Activated CD4-positive, alpha-beta T cell treated with anti-CD3 and anti-CD28 coated beads, Interleukin-2, amount 50 U/mL, for 16 hours (primary cell): Measurements from ENCODE around the gene PHF12.
A peak's percentile ranks its signal among the peaks of the same experiment; 100 is the strongest.
"Not testable (repeated sequence)": the region's sequence is repeated elsewhere in the genome, so short reads cannot be mapped to it uniquely, and the experiment has no call there.

ENCODE experiments used
- DNase-seq: peaks from one replicate; pipeline ENCODE4 v3.0.0-alpha.2; 2020

The PHF12 gene

GRCh38 chr17:28953444-28954118, 2.3 kb upstream of the PHF12 start:
- DNase-seq: peak; percentile 50

GRCh38 chr17:28951991-28952975, 965 bp upstream of the PHF12 start:
- DNase-seq: peak; percentile 99

- no peak for DNase-seq
Measured at GRCh38 chr17:28950752-28951427, 428 bp downstream of the PHF12 start.

- peak; percentile 54 for DNase-seq
Measured at GRCh38 chr17:28950017-28950751, 1.1 kb downstream of the PHF12 start.

GRCh38 chr17:28949185-28950016, 1.9 kb downstream of the PHF12 start:
- DNase-seq: peak; percentile 53

- DNase-seq: no peak
Measured at GRCh38 chr17:28948873-28949184, 2.5 kb downstream of the PHF12 start.

- DNase-seq: no peak
Measured at GRCh38 chr17:28948342-28948741, 3.0 kb downstream of the PHF12 start.

- no peak for DNase-seq
Measured at GRCh38 chr17:28947639-28948038, 3.7 kb downstream of the PHF12 start.

- DNase-seq: peak; percentile 62
Measured at GRCh38 chr17:28946239-28946638, 5.1 kb downstream of the PHF12 start.

GRCh38 chr17:28944862-28945741, 6.2 kb downstream of the PHF12 start:
- DNase-seq: no peak

GRCh38 chr17:28944343-28944742, 7.0 kb downstream of the PHF12 start:
- DNase-seq: no peak

GRCh38 chr17:28942925-28943324, 8.4 kb downstream of the PHF12 start:
- no peak for DNase-seq

GRCh38 chr17:28941251-28941650, 10.1 kb downstream of the PHF12 start:
- no peak for DNase-seq

- no peak for DNase-seq
Measured at GRCh38 chr17:28940675-28941074, 10.6 kb downstream of the PHF12 start.

GRCh38 chr17:28940142-28940541, 11.2 kb downstream of the PHF12 start:
- DNase-seq: no peak

- DNase-seq: no peak
Measured at GRCh38 chr17:28938552-28938951, 12.8 kb downstream of the PHF12 start.

- no peak for DNase-seq
Measured at GRCh38 chr17:28937044-28937729, 14.1 kb downstream of the PHF12 start.

GRCh38 chr17:28935744-28936460, 15.4 kb downstream of the PHF12 start:
- no peak for DNase-seq

GRCh38 chr17:28934508-28934907, 16.8 kb downstream of the PHF12 start:
- not testable (repeated sequence) for DNase-seq

GRCh38 chr17:28929787-28930186, 21.5 kb downstream of the PHF12 start:
- DNase-seq: no peak
